NCI-H2171 treated with DMSO at 0.1 percent for 48 hours (cell line): ENCODE data around the gene PRRG2.

Source experiments
- DNase-seq: peaks from one replicate; lab custom pipeline; 2025; lab: John Stamatoyannopoulos, UW

PRRG2 gene

DNA sequence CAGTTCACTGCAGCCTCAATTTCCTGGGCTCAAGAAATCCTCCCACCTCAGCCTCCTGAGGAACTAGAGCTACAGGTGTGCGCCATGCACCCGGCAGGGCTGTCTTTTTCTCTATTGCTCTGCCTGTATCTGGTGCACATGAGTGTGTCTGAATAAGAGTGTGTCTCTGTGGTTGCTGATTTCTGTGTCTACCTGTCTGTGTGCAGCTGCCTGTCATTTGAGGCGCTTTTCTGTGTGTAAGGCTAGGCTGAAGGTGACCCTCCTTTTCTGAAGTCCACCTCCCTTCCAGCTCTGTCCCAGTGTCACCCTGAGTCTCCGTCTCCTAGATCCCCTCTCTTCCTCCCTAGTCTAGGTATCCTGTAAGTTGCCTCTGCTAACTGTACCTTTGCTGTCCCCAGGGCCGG, 8.4 kb downstream of the PRRG2 start:
- peak; percentile 69 for DNase-seq

DNA sequence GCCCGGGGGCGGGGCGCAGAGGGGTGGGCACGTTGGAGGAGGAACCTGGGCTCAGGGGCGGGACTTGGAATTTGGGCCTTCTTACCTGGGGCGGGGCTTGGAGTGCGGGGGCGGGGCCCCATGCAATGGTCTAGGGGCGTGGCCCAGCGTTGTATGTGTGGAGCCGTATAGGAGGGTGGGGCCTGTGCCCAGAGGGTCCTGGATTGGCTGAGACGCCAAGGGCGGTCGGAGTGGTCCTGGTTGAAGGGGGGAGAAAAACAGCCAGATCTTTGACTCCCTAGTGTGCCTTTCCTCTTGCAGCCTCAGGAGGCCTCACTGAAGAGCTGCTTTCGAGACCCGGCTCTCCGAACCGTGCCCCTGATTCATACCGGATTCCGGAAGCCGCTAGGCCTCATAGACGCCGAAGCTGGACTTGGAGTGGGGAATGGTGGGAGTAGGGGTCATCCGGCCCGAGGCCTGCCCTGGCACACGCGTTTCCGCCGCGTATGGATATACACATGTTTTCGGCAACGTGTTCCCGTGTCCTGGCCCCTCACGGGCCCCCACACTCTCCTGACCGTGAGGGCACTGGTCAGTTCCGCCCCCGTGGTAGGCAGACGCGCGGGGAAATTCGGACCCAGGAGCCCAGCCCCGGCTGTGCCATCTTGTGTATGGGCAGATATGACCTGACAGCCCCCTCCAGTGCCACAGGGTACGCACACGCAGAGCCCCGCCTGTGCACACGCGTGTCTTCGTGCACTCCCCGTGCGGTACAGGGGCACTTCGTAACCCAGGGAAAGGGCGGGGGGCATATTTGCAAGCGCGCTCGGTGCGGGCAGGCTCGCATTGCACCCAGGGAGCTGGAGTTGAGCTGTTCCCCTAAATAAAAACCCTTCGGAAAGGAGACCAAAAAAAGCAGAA, 9.2 kb downstream of the PRRG2 start:
- peak; percentile 98 for DNase-seq

DNA sequence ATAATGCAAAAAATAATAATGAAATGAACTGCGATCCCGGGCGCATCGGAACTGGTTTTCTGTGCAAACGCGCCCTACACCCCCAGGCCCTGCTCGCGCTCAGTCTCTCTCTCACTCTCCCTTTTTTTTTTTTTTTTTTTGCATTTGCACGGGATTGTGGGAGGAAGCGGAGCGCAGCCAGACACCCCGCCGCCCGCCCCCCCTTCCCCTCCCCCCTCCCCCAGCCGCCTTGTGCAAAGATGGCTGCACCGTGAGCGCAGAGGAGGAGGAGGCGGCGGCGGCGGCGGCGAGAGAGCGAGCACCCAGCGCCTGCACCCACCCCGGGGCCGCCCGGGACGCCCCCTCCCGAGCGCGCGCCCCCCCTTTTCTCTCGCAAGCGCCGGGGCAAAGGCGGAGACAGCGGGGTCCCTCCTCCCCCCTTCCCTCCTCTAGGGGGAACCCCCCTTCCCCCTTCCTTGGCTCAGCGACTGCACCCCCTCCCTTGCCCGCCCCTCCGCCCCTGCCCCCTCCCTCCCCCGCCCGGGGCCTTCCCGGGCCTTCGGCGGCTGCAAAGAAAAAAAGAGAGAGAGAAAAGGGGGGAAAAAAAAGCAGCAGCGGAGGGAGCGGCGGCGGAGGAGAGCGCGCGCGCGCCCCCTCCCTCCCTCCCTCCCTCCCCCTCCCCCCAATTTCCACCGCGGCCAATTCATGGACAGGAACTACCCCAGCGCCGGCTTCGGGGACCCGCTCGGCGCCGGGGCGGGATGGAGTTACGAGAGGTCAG, 10.0 kb downstream of the PRRG2 start, which contains the start of gene PRR12:
Gene PRR12, plus strand, starts transcription at position 212 of the 760 bp plus-strand sequence. Its CDS starts 473 bp downstream, at position 685.
- DNase-seq = peak; percentile 80

DNA sequence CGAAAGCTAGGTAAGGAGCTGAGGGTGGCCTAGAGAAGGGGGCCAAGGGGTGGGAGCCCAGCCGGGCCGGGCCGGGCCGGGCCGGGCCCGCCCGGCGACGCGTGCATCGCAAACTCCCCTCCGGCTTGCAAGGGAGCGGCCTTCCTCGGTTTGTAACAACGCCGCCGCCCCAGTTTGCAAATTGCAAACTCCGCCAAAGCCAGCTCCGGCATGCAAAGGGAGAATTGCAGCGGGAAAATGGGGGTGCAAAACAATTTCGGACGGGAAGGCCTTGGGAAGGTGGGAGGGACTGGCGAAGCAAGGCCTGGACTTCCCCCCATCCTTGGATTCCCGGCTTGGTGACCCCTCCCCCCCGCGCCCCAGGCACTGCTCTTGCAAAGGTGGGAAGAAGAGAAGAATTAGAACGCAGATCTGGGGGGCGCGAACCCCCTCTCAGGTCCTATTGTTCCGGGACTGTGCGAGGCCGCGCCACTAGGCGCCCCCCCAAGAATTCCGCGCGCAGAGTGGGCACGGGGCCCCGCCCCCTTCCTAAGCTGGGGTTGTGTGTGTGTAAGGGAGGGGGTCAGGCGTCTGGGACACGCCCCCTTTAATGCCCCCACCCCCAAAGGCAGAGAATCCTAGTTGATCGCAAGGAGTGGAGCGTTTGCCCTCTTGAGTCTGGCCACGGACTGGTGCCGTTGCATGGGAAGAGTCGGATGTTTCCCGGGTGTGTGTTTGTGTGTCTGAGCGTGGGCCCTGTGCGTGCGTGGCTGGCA, 10.8 kb downstream of the PRRG2 start:
- peak; percentile 56 for DNase-seq

DNA sequence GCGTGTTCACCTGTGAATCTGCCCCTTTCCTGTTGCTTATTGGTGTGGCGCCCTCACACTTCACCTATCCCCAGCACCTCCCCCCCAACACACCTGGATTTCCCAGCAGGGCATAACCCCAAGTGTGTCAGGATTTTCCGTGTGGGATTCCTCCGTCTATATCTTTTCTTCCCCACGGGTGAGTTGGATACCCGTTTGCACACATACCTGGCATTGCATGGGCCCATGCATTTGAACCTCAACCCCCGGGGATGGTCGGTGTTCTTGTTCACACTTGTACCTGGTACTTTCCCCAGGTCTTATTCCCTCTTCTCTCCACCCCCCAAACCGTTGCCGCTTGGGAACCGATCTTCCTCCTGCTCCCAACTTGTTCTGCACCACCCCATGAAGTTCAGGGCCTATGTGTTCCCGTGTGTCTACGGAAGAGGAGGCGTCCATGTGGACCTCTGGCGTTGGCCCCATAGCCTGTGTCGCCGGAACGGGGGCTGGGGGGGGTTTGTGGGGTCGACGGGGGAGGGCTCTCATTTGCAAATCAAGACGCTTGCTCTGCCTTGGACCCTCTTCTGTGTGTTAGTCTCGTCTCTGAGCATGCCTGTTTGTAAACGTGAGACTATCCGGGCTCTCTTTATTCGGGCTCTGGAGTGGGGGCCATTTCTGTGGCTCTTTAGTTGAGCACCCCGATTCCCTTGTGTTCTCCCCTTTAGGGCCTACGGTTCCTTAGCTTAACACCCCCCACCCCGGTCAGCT, 11.5 kb downstream of the PRRG2 start:
- DNase-seq = peak; percentile 56

DNA sequence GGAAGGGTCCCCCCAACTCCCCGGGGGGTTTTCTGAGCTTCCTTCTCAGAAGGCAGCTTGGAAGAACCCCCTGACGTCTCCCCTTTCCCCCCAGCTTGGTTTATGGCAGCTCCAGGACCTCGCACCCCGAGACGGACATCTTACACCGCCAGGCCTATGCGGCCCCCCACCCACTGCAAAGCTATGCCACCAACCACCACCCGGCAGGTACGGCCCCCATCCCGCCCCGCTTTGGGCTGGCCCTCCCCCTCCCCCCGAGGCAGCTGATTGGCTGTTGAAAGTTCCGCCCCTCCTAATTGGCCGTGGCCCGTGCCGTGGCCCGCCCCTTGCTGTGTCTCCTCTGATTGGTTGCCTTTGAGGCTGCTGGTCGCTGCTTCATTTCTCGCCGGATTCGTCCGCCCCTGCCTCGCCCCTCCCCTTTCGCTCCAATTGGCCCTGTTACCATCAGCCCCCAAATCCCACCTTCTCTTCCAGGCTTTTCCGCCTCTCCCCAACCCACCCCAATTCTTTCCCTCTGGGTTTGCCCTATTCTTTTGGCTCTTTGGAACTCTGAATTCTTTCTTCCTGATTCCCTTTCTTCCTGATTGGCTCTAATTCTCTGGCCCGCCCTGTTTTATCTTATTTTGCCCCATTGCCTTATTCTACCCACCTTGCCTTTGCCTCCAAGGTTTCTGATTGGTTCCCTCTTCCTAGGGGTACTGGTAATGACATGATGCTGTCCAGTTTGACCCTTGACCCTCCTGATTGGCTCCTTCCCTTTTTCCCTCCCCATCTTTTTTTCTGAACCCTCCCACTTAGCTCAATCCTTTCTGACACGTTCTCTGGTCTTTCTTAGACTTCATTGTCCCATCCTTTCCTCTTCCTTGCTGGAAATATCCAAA, 12.4 kb downstream of the PRRG2 start:
- peak; percentile 91 for DNase-seq

DNA sequence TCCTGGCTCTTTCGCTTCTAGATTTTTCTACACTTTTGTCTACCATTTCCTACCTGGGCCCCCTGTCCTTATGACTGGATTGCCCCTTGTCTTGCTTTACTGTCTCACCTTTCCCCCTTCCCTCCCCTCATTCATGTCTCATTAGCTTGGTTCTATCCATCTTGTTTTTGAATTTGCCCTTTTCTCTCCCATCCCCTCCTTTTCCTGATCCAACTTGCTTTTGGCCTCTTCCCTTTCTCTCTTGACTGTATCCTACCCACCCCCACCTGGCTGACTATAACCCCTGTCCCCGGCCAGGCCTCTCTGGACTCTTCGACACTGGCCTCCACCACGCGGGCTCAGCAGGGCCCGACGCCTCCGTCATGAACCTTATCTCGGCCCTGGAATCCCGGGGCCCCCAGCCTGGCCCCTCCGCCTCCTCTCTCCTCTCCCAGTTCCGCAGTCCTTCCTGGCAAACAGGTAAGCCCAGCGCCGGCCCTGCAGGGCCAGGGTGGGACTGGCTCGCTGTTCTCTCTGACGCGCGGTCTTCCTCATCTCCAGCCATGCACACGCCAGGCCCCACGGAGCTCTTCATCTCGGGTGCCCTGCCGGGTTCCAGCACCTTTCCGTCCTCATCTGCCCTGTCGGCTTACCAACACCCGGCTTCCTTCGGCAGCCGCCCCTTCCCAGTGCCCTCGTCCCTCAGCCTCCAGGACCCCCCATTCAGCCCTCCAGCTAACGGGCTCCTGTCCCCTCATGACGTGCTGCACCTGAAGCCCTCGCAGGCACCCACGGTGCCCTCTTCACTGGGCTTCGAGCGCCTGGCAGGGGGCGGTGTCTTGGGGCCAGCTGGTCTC, 13.3 kb downstream of the PRRG2 start:
- DNase-seq = no peak

DNA sequence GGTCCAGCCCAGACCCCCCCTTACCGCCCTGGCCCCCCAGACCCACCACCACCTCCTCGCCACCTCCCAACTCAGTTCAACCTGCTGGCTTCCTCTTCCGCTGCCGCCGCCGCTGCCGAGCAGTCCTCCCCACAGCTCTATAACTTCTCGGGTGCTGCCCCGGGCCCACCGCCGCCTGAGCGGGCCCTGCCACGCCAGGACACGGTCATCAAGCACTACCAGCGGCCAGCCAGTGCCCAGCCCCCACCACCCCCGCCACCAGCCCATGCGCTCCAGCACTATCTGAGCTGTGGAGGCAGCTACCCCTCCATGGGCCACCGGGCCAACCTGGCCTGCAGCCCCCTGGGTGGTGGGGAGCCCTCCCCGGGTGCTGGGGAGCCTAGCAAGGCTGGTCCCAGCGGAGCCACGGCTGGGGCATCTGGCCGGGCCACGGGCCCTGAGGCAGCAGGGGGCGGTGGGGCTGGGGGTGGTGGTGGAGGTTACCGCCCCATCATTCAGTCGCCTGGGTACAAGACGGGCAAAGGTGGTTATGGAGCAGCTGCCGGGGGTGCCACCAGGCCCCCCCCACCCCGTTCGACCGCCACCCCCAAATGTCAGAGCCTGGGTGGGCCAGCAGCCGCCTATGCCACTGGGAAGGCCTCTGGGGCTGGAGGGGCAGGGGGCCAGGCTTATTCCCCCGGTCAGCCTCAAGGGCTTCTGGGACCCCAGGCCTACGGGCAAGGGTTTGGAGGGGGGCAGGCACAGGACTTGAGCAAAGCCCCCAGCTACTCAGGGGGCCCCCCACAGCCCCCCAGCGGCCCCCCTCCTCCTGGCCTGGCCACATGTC, 14.1 kb downstream of the PRRG2 start:
- DNase-seq = no peak

DNA sequence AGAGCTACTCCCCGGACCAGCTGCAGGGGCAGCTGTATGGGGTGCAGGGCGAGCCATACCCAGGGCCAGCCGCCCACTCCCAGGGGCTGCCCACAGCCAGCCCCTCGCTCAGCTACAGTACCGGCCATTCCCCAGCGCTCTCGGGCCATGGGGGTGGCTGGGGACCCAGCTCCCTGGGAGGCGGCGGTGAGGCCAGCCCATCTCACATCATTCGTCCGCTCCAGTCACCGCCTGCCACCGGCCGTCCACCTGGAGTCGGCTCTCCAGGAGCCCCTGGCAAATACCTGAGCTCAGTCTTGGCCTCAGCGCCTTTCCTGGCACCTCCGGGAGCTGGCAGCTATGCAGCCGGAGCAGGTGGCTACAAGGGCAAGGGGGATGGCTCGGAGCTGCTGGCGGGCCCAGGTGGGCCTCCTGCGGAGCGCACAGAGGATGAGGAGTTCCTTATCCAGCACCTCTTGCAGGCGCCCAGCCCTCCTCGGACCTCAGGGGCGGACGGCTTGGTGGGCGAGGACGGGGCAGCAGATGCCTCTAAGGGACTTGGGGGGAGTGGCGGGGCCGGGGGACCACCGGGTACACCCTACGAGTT, 14.8 kb downstream of the PRRG2 start:
- no peak for DNase-seq

DNA sequence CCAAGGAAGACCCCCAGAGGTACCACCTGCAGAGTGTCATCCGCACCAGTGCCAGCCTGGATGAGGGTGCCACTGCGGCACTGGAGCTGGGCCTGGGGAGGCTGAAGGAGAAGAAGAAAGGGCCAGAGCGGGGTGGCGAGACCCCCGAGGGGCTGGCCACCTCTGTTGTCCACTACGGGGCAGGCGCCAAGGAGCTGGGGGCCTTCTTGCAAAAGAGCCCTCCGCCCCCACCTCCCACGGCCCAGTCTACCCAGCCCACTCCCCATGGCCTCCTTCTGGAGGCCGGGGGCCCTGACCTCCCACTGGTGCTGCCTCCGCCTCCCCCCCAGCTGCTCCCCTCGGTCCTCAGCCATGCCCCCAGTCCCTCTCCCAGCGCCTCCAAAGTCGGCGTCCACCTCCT, 15.3 kb downstream of the PRRG2 start:
- DNase-seq = no peak

DNA sequence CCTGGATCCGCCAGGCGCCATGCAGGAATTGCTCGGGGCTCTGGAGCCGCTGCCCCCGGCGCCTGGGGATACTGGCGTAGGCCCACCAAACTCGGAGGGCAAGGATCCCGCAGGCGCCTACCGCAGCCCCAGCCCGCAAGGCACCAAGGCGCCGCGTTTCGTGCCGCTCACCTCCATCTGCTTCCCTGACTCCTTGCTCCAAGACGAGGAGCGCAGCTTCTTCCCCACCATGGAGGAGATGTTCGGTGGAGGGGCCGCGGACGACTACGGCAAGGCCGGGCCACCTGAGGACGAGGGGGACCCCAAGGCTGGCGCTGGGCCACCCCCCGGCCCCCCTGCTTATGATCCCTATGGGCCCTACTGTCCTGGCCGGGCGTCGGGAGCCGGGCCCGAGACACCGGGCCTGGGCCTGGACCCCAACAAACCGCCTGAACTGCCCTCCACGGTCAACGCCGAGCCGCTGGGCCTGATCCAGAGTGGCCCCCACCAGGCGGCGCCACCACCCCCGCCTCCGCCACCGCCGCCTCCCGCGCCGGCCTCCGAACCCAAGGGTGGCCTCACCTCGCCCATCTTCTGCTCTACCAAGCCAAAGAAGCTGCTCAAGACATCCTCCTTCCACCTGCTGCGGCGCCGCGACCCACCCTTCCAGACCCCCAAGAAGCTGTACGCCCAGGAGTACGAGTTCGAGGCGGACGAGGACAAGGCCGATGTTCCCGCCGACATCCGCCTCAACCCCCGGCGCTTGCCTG, 16.0 kb downstream of the PRRG2 start:
- no peak for DNase-seq

DNA sequence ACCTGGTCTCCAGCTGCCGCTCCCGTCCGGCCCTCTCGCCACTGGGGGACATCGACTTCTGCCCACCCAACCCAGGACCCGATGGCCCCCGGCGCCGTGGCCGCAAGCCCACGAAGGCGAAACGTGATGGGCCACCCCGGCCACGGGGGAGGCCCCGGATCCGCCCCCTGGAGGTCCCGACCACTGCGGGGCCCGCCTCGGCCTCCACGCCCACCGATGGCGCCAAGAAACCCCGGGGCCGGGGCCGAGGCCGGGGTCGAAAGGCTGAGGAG, 16.5 kb downstream of the PRRG2 start:
- DNase-seq = no peak

DNA sequence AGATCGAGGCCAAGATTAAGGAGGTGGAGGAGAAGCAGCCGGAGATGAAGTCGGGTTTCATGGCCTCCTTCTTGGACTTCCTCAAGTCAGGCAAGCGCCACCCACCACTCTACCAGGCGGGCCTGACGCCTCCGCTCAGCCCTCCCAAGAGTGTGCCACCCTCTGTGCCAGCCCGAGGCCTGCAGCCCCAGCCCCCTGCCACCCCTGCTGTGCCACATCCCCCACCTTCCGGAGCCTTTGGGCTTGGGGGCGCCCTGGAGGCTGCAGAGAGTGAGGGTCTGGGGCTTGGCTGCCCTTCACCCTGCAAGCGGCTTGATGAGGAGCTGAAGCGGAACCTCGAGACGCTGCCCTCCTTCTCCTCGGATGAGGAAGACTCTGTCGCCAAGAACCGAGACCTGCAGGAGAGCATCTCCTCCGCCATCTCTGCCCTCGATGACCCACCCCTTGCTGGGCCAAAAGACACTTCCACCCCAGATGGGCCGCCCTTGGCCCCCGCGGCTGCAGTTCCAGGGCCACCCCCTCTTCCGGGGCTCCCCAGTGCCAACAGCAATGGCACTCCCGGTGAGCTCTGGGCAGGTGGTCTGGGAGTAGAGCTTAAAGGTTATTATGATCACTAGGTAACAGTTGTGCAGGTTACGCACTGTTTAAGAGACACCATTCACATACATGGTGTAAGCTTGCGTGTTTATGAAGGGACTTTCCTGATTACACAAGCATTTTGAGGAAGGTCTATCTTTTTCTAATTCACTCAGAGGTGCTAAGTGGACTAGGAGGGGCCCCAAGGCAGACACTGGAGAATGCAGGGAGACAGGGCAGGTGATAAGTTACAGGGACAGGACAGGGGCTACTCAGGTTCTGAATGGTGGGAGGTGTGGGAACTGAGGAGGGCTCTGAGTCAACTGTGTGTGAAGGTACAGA, 18.5 kb downstream of the PRRG2 start:
- DNase-seq = no peak

DNA sequence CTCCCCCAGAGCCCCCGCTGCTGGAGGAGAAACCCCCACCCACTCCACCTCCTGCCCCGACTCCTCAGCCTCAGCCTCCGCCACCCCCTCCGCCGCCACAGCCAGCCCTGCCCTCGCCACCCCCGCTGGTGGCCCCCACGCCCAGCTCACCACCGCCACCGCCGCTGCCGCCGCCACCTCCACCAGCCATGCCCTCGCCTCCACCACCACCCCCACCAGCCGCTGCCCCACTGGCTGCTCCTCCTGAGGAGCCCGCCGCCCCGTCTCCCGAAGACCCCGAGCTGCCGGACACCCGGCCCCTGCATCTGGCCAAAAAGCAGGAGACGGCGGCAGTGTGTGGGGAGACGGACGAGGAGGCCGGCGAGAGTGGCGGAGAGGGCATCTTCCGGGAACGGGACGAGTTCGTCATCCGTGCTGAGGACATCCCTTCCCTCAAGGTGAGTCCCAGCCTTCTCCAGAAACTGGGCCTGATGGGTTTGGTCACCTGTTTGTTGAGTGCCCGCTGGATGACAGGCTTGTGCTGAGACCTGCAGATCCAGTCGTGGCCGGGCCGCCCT, 20.4 kb downstream of the PRRG2 start:
- no peak for DNase-seq

DNA sequence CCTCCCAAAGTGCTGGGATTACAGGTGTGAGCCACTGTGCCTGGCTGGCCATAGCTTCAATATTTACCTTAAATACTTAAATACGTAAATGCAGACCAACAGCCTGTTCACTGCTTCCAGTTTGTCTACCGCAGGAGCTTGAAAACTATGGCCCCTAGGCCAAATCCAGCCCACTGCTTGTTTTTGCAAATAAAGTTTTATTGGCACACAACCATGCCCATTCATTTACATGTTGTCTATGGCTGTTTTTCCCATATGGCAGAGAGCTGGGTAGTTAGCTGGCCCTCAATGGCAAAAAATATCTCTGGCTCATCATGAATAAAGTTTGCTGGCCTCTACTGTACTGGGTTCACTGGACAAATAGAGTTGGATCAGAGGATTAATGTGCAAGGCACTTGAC, 21.7 kb downstream of the PRRG2 start:
- DNase-seq = no peak

DNA sequence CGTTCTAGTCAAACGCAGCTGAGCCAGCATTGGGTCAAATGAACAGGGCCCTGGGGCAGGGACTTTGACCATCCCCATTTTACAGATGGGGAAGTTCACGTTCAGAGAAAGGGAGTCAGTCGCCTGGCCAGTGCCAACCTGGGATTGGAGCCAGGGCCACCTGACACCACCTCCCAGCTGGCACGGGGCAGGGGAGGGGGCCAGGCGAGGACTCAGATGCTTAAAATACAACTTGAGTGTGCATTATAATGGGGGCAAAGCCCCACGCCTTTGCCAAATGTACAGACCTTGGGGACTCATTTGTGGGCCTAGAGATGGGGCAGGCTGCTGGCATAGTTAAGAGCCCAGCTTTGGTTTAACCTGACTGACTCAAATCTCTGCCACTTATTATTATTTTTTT, 24.5 kb downstream of the PRRG2 start:
- no peak for DNase-seq
